Measurements from ENCODE around the gene RSL1D1. TPM values are rescaled to one million over a fixed set of nuclear protein-coding genes. Genes with fewer than 3 reads are reported as not detected.

Gene RSL1D1
- polyA plus RNA-seq, 1 of the 3 experiments (the other 2 are of a cell fraction), result 38.0 TPM

GRCh38 chr16:11876306-11876705 lies 25.0 kb upstream of the RSL1D1 start (continued):
- TF ChIP-seq FOXJ3 (CRISPR knock-in tag; IDR thresholded peaks at IDR 0.05) (no peak), CHD2 (IDR thresholded peaks at IDR 0.05; ENCODE audit: low read length, partially characterized antibody) (no peak), SIN3A (IDR thresholded peaks at IDR 0.05; ENCODE audit: borderline replicate concordance, low read depth, low read length) (no peak), ELF1 (IDR thresholded peaks at IDR 0.05) (no peak), TAF1 (IDR thresholded peaks at IDR 0.05; ENCODE audit: borderline replicate concordance, low read depth, low read length) (no peak), IRF3 (IDR thresholded peaks at IDR 0.05; ENCODE audit: low read depth, low read length) (no peak), CTCF (IDR thresholded peaks at IDR 0.05) (no peak), FOSL2 (IDR thresholded peaks at IDR 0.05; ENCODE audit: borderline replicate concordance, low read depth) (no peak)

- no peak for TF ChIP-seq RXRA (IDR thresholded peaks at IDR 0.05; ENCODE audit: borderline replicate concordance, low read depth)
- no peak for TF ChIP-seq EZH2phosphoT487 (IDR thresholded peaks at IDR 0.05; ENCODE audit: borderline replicate concordance, low read depth)
- no peak for TF ChIP-seq TCF12 (IDR thresholded peaks at IDR 0.05)
- no peak for TF ChIP-seq RAD21 (IDR thresholded peaks at IDR 0.05; ENCODE audit: low read length)
- TF ChIP-seq FOXJ3 (CRISPR knock-in tag; IDR thresholded peaks at IDR 0.05), result no peak
- no peak for TF ChIP-seq POLR2AphosphoS5 (IDR thresholded peaks at IDR 0.05; ENCODE audit: low read depth, low read length)
- peaks cover 31% of the 10 kb centered on the region for H3F3A ChIP-seq (replicated peaks; ENCODE audit: insufficient read depth)
- H3K27ac ChIP-seq (ENCODE audit: low read depth in 2 of 2, low read length in 1 of 2), result no peak overlapping the region
- peaks cover 0 to 13% of the 10 kb centered on the region in 2 experiments; a peak in 2 of 4 replicates for H3K4me1 ChIP-seq (ENCODE audit: control insufficient read depth in 1 of 2, insufficient read depth in 2 of 2, low read depth in 1 of 2, low read length in 1 of 2)
- 0 out of 2 replicates have a peak, but pooled peaks cover 7% of the 10 kb centered on the region for H4K20me1 ChIP-seq (ENCODE audit: insufficient read depth)
- H2AFZ ChIP-seq (ENCODE audit: low read depth), result no peak overlapping the region
- 94% methylated on average over 5 of the region's 5 CpGs for WGBS (ENCODE audit: low lambda C conversion rate)
- H3K36me3 ChIP-seq (replicated peaks in 1 of 2; ENCODE audit: control insufficient read depth in 1 of 2, insufficient read depth in 2 of 2, low read length in 1 of 2), result peaks cover 67 to 73% of the 10 kb centered on the region in 2 experiments
- ChIA-PET CTCF (interaction anchor here (1.5 kb wide), 1 partner anchor 192 kb away, joined by 3 read pairs; no protein-coding TSS in a partner anchor), POLR2A (no interaction called here)
- H3K9ac ChIP-seq, result no peak overlapping the region
- H3K9me2 ChIP-seq, result no peaks in the 10 kb centered on the region
- no peaks in the 10 kb centered on the region for H3K27me3 ChIP-seq (ENCODE audit: insufficient read depth)
- H3K79me2 ChIP-seq (ENCODE audit: insufficient read depth), result peaks cover 55% of the 10 kb centered on the region
- no peaks in the 10 kb centered on the region for H3K9me3 ChIP-seq
- H3K4me2 ChIP-seq, result no peak overlapping the region
- H3K4me3 ChIP-seq (ENCODE audit: low read depth in 2 of 2, low read length in 1 of 2), result no peak overlapping the region
- DNase-seq, result no peak
Observed at GRCh38 chr16:11875721-11876120, 24.4 kb upstream of the RSL1D1 start.

- Histone ChIP-seq H3K4me3 (ENCODE audit: low read depth in 2 of 2, low read length in 1 of 2) (no peak overlapping the region), H3K9me3 (no peaks in the 10 kb centered on the region), H3K9me2 (no peaks in the 10 kb centered on the region), H3K79me2 (ENCODE audit: insufficient read depth) (peaks cover 51% of the 10 kb centered on the region), H3K27ac (ENCODE audit: low read depth in 2 of 2, low read length in 1 of 2) (peak overlapping the region in 1 of 2 experiments; percentile 7; a peak in 1 of 4 replicates), H2AFZ (ENCODE audit: low read depth) (no peak overlapping the region), H3K4me1 (ENCODE audit: control insufficient read depth in 1 of 2, insufficient read depth in 2 of 2, low read depth in 1 of 2, low read length in 1 of 2) (peaks cover 0 to 20% of the 10 kb centered on the region in 2 experiments; a peak in 2 of 4 replicates), H3K9ac (no peak overlapping the region), H3K4me2 (no peak overlapping the region), H3F3A (replicated peaks; ENCODE audit: insufficient read depth) (peaks cover 63% of the 10 kb centered on the region), H4K20me1 (ENCODE audit: insufficient read depth) (0 out of 2 replicates have a peak, but pooled peaks cover 19% of the 10 kb centered on the region), H3K27me3 (ENCODE audit: insufficient read depth) (no peaks in the 10 kb centered on the region), H3K36me3 (replicated peaks in 1 of 2; ENCODE audit: control insufficient read depth in 1 of 2, insufficient read depth in 2 of 2, low read length in 1 of 2) (peaks cover 63 to 74% of the 10 kb centered on the region in 2 experiments)
- ChIA-PET POLR2A (no interaction called here), CTCF (interaction anchor here (1.3 to 2.4 kb wide), 2 partner anchors 25 to 197 kb away, joined by 3 to 12 read pairs; no protein-coding TSS in a partner anchor)
- TF ChIP-seq MAX (IDR thresholded peaks at IDR 0.05; ENCODE audit: low read depth) (no peak), NRF1 (IDR thresholded peaks at IDR 0.05; ENCODE audit: low read depth, low read length) (no peak), CTCF (IDR thresholded peaks at IDR 0.05) (peak; percentile 40)
- WGBS (ENCODE audit: low lambda C conversion rate), result 62% methylated on average over 7 of the region's 7 CpGs
- no peak for DNase-seq
Observed at GRCh38 chr16:11871193-11871592, 19.9 kb upstream of the RSL1D1 start.
